ENCODE measurements around the gene RDH12.

DNA sequence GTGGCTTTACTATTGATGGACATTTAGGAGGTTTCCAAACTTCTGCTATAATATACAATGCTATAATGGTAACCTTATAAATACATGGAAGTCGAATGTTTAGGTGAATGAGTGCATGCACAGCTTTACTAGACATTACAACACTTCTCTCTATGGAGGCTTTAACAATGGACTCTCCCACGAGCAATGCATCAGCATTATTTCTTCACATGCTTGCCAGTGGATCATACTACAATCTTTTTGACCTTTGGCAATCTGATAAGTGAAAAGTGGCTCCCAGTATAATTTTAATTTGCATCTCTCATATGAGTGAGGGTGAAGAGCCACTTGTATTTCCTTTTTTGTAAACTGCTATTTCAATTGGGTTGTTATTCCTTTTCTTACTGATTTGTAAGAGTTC is 18.2 kb downstream of the RDH12 start:
- TF ChIP-seq, protein P1, sequence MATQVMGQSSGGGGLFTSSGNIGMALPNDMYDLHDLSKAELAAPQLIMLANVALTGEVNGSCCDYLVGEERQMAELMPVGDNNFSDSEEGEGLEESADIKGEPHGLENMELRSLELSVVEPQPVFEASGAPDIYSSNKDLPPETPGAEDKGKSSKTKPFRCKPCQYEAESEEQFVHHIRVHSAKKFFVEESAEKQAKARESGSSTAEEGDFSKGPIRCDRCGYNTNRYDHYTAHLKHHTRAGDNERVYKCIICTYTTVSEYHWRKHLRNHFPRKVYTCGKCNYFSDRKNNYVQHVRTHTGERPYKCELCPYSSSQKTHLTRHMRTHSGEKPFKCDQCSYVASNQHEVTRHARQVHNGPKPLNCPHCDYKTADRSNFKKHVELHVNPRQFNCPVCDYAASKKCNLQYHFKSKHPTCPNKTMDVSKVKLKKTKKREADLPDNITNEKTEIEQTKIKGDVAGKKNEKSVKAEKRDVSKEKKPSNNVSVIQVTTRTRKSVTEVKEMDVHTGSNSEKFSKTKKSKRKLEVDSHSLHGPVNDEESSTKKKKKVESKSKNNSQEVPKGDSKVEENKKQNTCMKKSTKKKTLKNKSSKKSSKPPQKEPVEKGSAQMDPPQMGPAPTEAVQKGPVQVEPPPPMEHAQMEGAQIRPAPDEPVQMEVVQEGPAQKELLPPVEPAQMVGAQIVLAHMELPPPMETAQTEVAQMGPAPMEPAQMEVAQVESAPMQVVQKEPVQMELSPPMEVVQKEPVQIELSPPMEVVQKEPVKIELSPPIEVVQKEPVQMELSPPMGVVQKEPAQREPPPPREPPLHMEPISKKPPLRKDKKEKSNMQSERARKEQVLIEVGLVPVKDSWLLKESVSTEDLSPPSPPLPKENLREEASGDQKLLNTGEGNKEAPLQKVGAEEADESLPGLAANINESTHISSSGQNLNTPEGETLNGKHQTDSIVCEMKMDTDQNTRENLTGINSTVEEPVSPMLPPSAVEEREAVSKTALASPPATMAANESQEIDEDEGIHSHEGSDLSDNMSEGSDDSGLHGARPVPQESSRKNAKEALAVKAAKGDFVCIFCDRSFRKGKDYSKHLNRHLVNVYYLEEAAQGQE (IDR thresholded peaks at IDR 0.05; ENCODE audit: insufficient replicate concordance, low read depth) = no peak
- no peak for TF ChIP-seq POLR2AphosphoS5 (IDR thresholded peaks at IDR 0.05; ENCODE audit: low read depth)
- TF ChIP-seq, protein P2, sequence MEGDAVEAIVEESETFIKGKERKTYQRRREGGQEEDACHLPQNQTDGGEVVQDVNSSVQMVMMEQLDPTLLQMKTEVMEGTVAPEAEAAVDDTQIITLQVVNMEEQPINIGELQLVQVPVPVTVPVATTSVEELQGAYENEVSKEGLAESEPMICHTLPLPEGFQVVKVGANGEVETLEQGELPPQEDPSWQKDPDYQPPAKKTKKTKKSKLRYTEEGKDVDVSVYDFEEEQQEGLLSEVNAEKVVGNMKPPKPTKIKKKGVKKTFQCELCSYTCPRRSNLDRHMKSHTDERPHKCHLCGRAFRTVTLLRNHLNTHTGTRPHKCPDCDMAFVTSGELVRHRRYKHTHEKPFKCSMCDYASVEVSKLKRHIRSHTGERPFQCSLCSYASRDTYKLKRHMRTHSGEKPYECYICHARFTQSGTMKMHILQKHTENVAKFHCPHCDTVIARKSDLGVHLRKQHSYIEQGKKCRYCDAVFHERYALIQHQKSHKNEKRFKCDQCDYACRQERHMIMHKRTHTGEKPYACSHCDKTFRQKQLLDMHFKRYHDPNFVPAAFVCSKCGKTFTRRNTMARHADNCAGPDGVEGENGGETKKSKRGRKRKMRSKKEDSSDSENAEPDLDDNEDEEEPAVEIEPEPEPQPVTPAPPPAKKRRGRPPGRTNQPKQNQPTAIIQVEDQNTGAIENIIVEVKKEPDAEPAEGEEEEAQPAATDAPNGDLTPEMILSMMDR (IDR thresholded peaks at IDR 0.05; ENCODE audit: insufficient read depth, low read length) = no peak
- no peak for TF ChIP-seq GABPA (IDR thresholded peaks at IDR 0.05; ENCODE audit: low read depth)
- TF ChIP-seq SPI1 (IDR thresholded peaks at IDR 0.05; ENCODE audit: borderline replicate concordance, low read depth) = no peak
